NCI-H226 (cell line): ENCODE measurements around the gene IFI16.
"Not testable (repeated sequence)": the region's sequence is repeated elsewhere in the genome, so short reads cannot be mapped to it uniquely, and the experiment has no call there.

Experiments used
- DNase-seq: peaks from one replicate; pipeline ENCODE4 v3.0.0-alpha.2; 2015

IFI16 gene

GRCh38 chr1:159009704-159010361 is at the start of gene IFI16:
Gene IFI16, plus strand, starts transcription at chr1:159009907. Its CDS starts 4,774 bp downstream, at chr1:159014681.
- peak; percentile 92 for DNase-seq

GRCh38 chr1:158961178-158961577 is 48.5 kb upstream of the IFI16 start:
- DNase-seq = no peak

GRCh38 chr1:158962983-158963382 is 46.7 kb upstream of the IFI16 start:
- DNase-seq = no peak

- DNase-seq = no peak
These were observed 40.5 kb upstream of the IFI16 start for GRCh38 chr1:158969166-158969565.

- DNase-seq = no peak
These were observed 39.9 kb upstream of the IFI16 start for GRCh38 chr1:158969855-158970254.

GRCh38 chr1:158972841-158973240 is 36.9 kb upstream of the IFI16 start:
- no peak for DNase-seq

- no peak for DNase-seq
These were observed 33.5 kb upstream of the IFI16 start for GRCh38 chr1:158976219-158976618.

GRCh38 chr1:158978730-158979129 is 31.0 kb upstream of the IFI16 start:
- no peak for DNase-seq

GRCh38 chr1:158979229-158979628 is 30.5 kb upstream of the IFI16 start:
- DNase-seq = no peak

- DNase-seq = no peak
These were observed 26.5 kb upstream of the IFI16 start for GRCh38 chr1:158983235-158983634.

- no peak for DNase-seq
These were observed 25.3 kb upstream of the IFI16 start for GRCh38 chr1:158984386-158984785.

GRCh38 chr1:158989424-158989823 is 20.3 kb upstream of the IFI16 start:
- DNase-seq = no peak

- DNase-seq = no peak
These were observed 16.9 kb upstream of the IFI16 start for GRCh38 chr1:158992787-158993312.

GRCh38 chr1:158996998-158997397 is 12.7 kb upstream of the IFI16 start:
- DNase-seq = no peak

- no peak for DNase-seq
These were observed 11.5 kb upstream of the IFI16 start for GRCh38 chr1:158998037-158998780.

GRCh38 chr1:158998781-158999161 is 10.9 kb upstream of the IFI16 start:
- DNase-seq = no peak

GRCh38 chr1:158999316-159000069 is 10.2 kb upstream of the IFI16 start:
- peak; percentile 76 for DNase-seq

- no peak for DNase-seq
These were observed 9.7 kb upstream of the IFI16 start for GRCh38 chr1:159000070-159000409.

- peak; percentile 81 for DNase-seq
These were observed 9.1 kb upstream of the IFI16 start for GRCh38 chr1:159000625-159001024.

GRCh38 chr1:159005161-159005560 is 4.5 kb upstream of the IFI16 start:
- no peak for DNase-seq

- DNase-seq = no peak
These were observed 4.0 kb upstream of the IFI16 start for GRCh38 chr1:159005676-159006075.

- not testable (repeated sequence) for DNase-seq
These were observed 3.4 kb upstream of the IFI16 start for GRCh38 chr1:159006210-159006807.

GRCh38 chr1:159007726-159008125 is 2.0 kb upstream of the IFI16 start:
- no peak for DNase-seq
